Smooth muscle cell of the brain vasculature (primary cell): Measurements from ENCODE around the gene NLK.
"Not testable (repeated sequence)": the region's sequence is repeated elsewhere in the genome, so short reads cannot be mapped to it uniquely, and the experiment has no call there.

Source experiments
- DNase-seq: peaks from one replicate; pipeline ENCODE4 v3.0.0-alpha.2; 2012; ENCODE audit warnings: low read depth, low spot score

The NLK gene

GRCh38 chr17:28194382-28194781, 151.9 kb downstream of the NLK start:
- no peak for DNase-seq

DNA sequence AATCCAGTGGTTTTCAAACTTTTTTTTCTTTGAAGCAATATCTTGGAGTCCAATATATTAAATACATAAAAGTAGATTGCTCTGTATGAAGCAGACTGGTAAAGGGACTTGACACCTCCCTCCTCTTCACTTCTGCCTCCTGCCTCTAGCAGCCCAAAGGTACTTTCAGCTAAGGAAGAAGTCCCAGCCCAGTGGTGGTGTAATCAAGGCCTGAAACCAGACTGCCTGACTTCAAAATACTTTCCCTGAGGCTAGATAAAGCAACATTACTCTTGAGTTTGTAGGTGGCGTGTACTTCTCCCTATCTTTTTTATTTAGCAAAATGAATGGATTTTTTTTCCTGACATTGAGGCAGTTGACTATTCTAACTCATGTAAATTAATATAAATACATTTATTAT, 154.2 kb downstream of the NLK start:
- DNase-seq: no peak

DNA sequence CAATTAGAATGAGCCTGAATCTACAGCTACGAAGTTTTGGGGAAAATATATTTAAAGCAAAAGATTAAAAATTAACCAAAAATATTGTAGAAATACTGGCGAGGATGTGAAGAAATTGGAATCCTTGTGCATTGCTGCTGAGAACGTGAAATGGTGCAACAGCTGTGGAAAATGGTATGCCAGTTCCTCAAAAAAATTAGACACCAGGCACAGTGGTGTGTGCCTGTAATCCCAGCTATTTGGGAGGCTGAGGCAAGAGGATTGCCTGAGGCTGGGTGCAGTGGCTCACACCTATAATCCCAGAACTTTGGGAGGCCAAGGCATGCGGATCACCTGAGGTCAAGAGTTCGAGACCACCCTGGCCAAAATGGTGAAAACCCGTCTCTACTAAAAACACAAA, 156.6 kb downstream of the NLK start:
- DNase-seq: no peak

DNA sequence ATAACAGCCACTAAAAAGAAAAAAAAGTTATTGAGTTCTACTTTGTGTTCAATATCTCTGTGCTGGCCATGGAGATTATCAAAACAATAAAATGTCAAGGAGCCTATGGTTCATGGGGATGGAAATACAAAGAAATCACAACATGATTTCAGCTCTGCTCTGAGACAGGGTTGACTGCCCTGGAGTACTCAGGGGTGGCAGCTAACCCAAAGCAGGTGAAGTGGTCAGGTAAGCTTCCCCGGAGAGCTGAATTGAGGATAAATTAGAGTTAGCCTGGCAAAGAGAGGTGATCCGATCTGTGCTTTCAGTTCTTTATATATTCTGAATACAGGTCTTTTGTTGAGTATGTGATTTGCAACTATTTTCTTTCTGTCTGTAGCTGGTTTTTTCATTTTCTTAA, 157.3 kb downstream of the NLK start:
- DNase-seq: no peak

- DNase-seq: no peak
These were observed 158.8 kb downstream of the NLK start for GRCh38 chr17:28201315-28201714.

DNA sequence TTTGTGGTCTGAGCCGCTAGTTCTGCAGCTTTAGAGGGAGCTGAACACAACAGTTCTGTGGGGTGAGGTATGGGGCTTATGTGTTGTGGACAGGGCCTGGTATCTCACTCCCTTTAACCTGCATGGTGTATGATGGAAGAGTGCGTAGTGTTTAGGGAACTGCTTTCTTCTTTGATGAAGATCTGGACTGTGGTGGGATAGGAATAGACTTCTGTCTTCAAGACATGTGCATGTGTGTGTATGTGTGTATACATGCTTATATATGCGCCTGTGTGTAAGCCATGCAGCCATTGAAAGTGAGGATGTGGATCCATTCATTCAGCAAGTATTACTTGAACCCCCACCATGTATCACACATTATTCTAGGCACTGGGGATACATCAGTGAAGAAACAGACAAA, 161.8 kb downstream of the NLK start:
- no peak for DNase-seq

DNA sequence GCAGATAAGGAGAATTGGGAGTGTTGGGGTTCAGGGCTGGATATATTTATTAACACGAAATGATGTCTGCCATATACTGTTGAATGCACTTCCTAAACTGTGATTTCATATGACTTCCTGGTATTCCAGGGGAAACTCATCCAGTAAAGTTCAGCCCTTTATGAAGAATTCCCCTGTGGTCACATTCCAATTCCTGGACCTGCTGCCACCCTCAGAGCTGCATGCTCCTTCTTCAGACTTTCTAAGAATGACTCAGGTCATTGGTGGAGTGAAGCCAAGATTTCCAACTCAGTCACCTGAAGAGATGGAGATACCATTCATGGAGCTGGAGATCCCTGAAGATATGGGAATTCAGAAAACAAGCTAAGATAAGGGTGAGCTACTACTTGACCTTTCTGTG, 162.3 kb downstream of the NLK start:
- no peak for DNase-seq

GRCh38 chr17:28206292-28206691, 163.8 kb downstream of the NLK start:
- no peak for DNase-seq

DNA sequence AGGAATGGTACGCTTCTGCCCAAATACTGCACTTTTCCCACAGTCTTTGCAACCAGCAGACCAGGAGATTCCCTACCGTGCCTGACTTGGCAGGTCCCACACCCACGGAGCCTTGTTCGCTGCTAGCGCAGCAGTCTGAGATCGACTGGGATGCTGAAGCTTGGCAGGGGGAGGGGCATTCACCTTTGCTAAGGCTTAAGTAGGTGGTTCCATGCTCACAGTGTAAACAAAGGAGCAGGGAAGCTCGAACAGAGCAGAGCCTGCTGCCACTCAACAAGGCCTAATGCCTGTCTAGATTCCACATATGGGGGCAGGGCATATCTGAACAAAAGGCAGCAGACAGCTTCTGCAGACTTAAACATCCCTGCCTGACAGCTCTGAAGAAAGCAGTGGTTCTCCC, 169.3 kb downstream of the NLK start:
- no peak for DNase-seq

- DNase-seq: not testable (repeated sequence)
These were observed 171.1 kb downstream of the NLK start for GRCh38 chr17:28213578-28213977.

DNA sequence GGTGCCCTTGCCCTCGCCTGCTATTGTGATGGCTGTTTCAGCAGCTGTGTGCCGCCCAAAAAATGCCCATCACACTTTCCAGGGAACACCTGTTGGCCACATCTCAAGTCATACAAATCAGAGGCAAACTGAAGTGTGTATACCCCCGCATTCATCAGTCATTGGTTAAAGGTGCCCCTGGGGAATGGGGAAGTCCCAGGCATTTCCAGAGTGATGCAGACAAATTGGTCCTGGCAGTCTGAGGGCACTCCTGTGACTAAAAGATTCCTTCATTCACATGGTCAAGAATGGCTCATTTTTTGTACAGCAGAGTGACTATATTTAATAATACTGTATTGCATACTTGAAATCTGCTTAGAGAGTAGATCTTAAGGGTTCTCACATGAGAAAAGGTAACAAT, 173.6 kb downstream of the NLK start:
- no peak for DNase-seq

- no peak for DNase-seq
These were observed 174.1 kb downstream of the NLK start for GRCh38 chr17:28216528-28216927.

DNA sequence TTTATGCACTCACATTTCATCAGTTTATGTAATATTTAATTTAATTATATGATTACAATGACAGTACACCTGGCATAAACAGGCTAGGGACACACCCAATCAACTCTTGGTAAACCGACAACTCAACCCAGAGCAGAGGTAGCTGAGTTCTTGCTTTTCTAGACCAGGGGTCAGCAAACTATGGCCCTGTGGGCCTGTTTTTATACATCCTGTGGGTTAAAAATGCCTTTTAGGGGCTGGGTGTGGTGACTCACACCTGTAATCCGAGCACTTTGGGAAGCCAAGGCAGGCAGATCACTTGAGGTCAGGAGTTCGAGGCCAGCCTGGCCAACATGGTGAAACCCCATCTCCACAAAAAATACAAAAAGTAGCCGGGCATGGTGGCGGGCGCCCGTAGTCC, 177.3 kb downstream of the NLK start:
- DNase-seq: no peak

GRCh38 chr17:28221751-28222414, 179.4 kb downstream of the NLK start:
- DNase-seq: no peak

DNA sequence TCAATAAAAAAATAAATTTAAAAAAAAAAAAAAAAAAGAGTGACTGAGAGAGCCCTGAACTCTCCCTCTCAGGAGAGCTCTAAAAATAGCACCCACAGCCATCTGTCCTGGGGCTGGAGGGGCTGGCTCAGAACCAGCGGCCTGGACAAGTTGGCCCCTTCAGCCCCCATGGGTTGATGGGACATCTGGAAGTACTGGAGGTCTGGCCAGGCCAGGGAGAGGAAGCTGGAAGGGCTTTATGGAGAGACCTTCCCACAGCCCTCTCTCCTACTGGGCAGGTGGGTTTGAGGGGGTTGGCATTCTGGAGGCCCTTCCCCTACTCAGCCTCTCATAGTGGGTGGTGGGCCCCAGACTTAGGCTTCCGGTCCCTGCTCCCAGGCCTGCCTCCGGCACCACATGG, 182.8 kb downstream of the NLK start:
- no peak for DNase-seq

GRCh38 chr17:28225867-28226266, 183.4 kb downstream of the NLK start:
- no peak for DNase-seq

DNA sequence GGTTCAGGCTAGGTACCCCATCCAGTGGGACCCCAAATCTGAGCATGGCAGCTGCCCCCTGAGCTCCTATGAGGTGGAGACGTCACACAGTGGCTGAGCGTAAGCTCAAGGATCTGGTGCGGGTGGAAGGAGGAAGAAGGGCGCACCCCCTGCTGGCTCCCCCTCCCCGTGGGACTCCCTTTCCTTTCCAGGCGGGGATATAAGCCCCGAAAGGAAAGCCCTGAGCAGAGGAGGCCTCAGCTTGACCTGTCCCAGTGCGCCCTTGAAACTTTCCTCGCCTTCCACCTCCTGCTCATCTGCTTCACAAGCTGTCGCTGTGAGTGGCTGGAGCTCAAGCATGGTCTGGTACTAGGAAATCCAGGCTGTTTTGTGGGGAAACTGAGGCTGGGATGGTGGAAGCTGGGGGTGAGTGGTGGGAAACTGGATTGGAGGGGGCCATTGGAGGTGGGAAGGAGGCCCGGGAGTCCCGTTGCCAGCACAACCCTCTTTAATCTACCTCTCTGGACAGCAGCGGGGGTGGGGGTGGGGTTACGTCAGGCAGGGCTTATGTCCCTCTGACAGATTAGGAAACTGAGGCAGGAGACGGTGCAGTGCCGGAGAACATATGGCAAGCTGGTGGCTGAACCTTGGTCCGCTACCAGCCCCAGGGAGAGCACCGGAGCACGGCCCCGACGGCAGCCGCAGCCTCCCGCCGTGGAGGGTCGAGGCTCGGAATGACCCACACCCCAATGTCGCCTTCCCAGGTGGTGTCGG, 184.3 kb downstream of the NLK start:
- DNase-seq: no peak

- DNase-seq: no peak
These were observed 185.0 kb downstream of the NLK start for GRCh38 chr17:28227316-28228108.

DNA sequence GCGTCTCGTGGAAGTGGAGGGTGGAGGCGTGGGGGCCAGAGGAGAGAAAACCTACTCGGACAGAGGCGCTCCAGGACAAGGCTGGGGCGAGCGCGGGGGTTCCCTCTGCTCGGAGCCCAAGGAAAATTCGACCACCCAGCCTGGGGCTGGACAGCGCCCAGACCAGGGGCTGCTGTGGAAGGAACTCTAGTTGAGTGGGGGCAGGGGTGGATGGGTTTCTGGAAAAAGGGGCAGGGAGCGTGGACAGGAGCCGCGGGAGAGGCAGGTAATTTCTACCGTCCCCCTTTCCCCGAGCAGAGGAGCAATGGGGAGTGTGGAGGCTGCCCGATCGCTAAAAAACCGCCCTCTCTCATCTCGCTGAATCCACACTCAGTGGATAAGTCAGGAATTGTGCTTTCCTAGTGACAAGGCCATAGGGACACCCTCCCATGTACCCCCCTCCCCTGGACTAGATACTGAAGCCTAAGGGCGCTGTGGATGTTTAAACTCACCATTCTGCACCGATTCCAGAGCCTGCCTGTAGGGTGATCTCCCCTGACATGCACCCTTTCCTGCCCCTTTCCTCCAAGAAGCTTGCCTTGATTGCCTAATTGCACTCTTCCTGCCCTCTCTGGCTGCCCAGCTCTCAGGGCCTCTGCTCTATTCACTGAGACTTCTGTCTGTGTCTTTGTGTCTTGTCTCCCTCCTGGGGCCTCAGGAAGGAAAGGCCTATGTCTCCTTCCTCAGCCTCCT, 185.8 kb downstream of the NLK start:
- no peak for DNase-seq

DNA sequence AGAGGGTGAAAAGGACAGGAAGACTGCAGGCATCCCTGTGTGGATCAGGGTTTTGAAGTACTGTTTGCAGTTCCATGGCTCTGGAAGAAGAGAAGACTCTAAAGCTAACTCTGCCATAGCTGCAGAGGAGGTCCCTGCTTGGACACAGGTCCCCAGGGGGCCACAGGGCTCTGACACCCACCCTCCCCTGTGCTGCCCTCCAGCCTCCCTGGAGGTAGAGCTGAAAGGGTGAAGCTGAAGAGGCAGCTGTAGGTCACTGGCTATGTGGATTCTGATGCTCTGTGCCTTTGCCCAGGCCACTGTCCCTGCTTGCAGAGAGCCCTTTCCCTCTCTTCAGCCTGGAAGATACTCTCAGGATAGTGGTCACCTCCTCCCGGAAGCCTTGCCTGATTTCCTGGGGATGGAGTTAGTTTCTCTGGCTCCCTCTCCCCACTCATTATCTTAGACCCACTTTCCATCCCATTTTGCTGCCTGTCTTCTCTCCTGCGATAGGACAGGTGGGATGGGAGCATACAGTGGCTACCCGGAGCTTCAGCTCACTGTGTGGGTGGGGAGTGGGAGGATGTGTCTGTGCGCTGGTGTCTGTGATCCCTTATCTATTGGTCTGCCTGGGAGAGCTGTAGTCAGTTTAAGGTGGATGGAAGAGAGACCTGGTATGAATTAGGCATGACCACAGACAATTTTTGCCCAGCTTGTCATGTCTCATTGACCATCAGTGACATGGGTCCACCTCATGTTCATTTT, 186.7 kb downstream of the NLK start:
- DNase-seq: no peak

DNA sequence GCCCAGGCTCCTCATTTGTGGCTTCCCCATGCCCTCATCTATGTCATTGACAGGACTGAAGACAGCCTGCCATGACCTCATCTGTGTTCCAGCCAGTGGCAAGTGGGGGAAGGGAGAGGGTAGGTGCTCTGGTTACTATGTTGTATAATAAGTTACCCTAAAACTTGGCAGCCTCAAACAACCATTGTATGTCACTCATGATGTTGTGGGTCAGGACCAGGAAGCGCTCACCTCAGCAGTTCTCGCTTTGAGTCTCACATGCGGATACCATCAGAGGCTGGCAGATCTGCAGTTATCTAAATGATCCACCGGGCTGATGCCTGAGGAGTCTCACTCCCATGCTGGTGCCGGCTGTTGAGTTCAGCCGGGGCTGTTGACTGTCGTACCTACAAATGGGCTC, 187.5 kb downstream of the NLK start:
- no peak for DNase-seq
